Articular chondrocyte of knee joint (primary cell): ENCODE results near the gene PCSK1N. TPM values are rescaled to one million over a fixed set of nuclear protein-coding genes. Genes with fewer than 3 reads are reported as not detected.

Experiments used
- total RNA-seq: library from RNA; depleted of rRNA; stranded (reverse); fragments of >200 nt; gene quantifications from 2 replicates; pipeline ENCODE4 v1.2.3, GENCODE V29; 2012

PCSK1N gene
- 0.13 and 0.32 TPM in 2 replicates for total RNA-seq

GRCh38 chrX:48835524-48836329 lies at the start of gene PCSK1N:
TSS of gene PCSK1N (minus strand) at chrX:48835610. CDS start at chrX:48835532, 78 bp downstream.

GRCh38 chrX:48826135-48826875 lies 9.1 kb downstream of the PCSK1N start, which contains the start of gene ERAS:
TSS of gene ERAS (plus strand) at chrX:48826513. CDS start at chrX:48829124, 2,611 bp downstream.

GRCh38 chrX:48801280-48802088 lies 33.9 kb downstream of the PCSK1N start, which contains the start of gene HDAC6:
TSS of gene HDAC6 (plus strand) at chrX:48802067. CDS start at chrX:48802693, 626 bp downstream.

GRCh38 chrX:48786341-48786800 lies 49.0 kb downstream of the PCSK1N start, which contains the start of gene GATA1:
TSS of gene GATA1 (plus strand) at chrX:48786590. CDS start at chrX:48791110, 4,520 bp downstream.

Other genes starting within 250 kb of the PCSK1N start
- 89.5 and 94.5 TPM in 2 replicates for gene WDR13, start 238.1 kb downstream of the PCSK1N start, total RNA-seq
- 0.11 and 0.13 TPM in 2 replicates for gene WAS, start 151.8 kb downstream of the PCSK1N start, total RNA-seq
- gene SUV39H1, start 138.9 kb downstream of the PCSK1N start, total RNA-seq, result 2.6 and 3.5 TPM in 2 replicates
- not detected in 2 replicates for gene GLOD5, start 73.9 kb downstream of the PCSK1N start, total RNA-seq
- gene GATA1, start 49.0 kb downstream of the PCSK1N start, total RNA-seq, result not detected in 2 replicates
- 24.8 and 27.5 TPM in 2 replicates for gene HDAC6, start 33.5 kb downstream of the PCSK1N start, total RNA-seq
- gene ERAS, start 9.1 kb downstream of the PCSK1N start, total RNA-seq, result not detected in 2 replicates
- 11.9 and 13.6 TPM in 2 replicates for gene TIMM17B, start 62.2 kb upstream of the PCSK1N start, total RNA-seq
- gene PQBP1, start 62.3 kb upstream of the PCSK1N start, total RNA-seq, result 28.2 and 30.1 TPM in 2 replicates
- gene SLC35A2, start 76.0 kb upstream of the PCSK1N start, total RNA-seq, result 15.5 and 17.4 TPM in 2 replicates
- 4.6 and 6.5 TPM in 2 replicates for gene PIM2, start 83.4 kb upstream of the PCSK1N start, total RNA-seq
- 27.3 and 27.7 TPM in 2 replicates for gene OTUD5, start 122.0 kb upstream of the PCSK1N start, total RNA-seq
- gene KCND1, start 136.2 kb upstream of the PCSK1N start, total RNA-seq, result 0.39 and 0.43 TPM in 2 replicates
- gene GRIPAP1, start 166.7 kb upstream of the PCSK1N start, total RNA-seq, result 10.8 and 11.7 TPM in 2 replicates
- gene TFE3, start 207.7 kb upstream of the PCSK1N start, total RNA-seq, result 35.4 and 37.4 TPM in 2 replicates
- gene CCDC120, start 223.4 kb upstream of the PCSK1N start, total RNA-seq, result 0.91 and 1.5 TPM in 2 replicates
- 11.7 and 14.0 TPM in 2 replicates for gene PRAF2, start 238.4 kb upstream of the PCSK1N start, total RNA-seq
- gene WDR45, start 244.3 kb upstream of the PCSK1N start, total RNA-seq, result 49.0 and 55.9 TPM in 2 replicates